Measurements from ENCODE around the gene SLC29A2. TPM values are rescaled to one million over a fixed set of nuclear protein-coding genes. Genes with fewer than 3 reads are reported as not detected.

SLC29A2 gene
- total and polyA plus RNA-seq, 2 of the 8 experiments (the other 6 are each of a cell fraction or from before 2014, with no cell fraction given) = 29.3 to 31.6 TPM

DNA sequence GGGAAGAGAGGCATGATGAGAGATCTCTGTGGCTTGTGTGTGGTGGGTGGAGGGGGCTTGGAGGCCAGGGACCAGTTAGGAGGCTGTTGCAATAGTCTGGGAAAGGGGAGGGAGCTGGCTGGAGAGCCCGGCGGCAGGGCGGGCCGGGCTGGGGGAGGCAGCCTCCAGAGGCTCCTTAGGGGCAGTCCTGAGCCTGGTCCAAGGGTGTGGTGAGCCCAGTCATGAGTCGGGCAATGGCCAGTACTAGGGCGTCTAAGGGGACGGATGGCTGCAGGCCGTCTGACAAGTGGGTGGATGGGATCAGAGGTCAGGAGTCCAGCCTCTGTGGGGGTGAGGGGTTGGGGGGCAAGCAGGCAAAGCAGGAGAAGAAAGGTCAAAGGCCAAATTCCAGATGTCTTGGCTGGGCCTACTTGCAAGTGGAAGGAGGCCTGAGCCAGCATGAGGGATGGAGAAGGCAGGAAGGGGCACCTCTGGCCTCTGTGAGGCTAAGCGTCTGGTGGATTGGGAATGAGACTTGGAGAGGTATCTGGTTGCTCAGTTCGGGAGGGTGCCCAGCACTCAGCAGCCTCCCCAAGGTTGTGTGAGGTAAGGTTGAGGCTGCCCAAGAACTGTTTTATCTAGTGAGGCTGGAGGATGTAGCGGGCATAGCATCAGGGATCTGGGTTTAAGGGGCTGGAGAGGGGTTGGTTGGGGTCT, 48.7 kb downstream of the SLC29A2 start (continued):
- TF ChIP-seq, protein P1, sequence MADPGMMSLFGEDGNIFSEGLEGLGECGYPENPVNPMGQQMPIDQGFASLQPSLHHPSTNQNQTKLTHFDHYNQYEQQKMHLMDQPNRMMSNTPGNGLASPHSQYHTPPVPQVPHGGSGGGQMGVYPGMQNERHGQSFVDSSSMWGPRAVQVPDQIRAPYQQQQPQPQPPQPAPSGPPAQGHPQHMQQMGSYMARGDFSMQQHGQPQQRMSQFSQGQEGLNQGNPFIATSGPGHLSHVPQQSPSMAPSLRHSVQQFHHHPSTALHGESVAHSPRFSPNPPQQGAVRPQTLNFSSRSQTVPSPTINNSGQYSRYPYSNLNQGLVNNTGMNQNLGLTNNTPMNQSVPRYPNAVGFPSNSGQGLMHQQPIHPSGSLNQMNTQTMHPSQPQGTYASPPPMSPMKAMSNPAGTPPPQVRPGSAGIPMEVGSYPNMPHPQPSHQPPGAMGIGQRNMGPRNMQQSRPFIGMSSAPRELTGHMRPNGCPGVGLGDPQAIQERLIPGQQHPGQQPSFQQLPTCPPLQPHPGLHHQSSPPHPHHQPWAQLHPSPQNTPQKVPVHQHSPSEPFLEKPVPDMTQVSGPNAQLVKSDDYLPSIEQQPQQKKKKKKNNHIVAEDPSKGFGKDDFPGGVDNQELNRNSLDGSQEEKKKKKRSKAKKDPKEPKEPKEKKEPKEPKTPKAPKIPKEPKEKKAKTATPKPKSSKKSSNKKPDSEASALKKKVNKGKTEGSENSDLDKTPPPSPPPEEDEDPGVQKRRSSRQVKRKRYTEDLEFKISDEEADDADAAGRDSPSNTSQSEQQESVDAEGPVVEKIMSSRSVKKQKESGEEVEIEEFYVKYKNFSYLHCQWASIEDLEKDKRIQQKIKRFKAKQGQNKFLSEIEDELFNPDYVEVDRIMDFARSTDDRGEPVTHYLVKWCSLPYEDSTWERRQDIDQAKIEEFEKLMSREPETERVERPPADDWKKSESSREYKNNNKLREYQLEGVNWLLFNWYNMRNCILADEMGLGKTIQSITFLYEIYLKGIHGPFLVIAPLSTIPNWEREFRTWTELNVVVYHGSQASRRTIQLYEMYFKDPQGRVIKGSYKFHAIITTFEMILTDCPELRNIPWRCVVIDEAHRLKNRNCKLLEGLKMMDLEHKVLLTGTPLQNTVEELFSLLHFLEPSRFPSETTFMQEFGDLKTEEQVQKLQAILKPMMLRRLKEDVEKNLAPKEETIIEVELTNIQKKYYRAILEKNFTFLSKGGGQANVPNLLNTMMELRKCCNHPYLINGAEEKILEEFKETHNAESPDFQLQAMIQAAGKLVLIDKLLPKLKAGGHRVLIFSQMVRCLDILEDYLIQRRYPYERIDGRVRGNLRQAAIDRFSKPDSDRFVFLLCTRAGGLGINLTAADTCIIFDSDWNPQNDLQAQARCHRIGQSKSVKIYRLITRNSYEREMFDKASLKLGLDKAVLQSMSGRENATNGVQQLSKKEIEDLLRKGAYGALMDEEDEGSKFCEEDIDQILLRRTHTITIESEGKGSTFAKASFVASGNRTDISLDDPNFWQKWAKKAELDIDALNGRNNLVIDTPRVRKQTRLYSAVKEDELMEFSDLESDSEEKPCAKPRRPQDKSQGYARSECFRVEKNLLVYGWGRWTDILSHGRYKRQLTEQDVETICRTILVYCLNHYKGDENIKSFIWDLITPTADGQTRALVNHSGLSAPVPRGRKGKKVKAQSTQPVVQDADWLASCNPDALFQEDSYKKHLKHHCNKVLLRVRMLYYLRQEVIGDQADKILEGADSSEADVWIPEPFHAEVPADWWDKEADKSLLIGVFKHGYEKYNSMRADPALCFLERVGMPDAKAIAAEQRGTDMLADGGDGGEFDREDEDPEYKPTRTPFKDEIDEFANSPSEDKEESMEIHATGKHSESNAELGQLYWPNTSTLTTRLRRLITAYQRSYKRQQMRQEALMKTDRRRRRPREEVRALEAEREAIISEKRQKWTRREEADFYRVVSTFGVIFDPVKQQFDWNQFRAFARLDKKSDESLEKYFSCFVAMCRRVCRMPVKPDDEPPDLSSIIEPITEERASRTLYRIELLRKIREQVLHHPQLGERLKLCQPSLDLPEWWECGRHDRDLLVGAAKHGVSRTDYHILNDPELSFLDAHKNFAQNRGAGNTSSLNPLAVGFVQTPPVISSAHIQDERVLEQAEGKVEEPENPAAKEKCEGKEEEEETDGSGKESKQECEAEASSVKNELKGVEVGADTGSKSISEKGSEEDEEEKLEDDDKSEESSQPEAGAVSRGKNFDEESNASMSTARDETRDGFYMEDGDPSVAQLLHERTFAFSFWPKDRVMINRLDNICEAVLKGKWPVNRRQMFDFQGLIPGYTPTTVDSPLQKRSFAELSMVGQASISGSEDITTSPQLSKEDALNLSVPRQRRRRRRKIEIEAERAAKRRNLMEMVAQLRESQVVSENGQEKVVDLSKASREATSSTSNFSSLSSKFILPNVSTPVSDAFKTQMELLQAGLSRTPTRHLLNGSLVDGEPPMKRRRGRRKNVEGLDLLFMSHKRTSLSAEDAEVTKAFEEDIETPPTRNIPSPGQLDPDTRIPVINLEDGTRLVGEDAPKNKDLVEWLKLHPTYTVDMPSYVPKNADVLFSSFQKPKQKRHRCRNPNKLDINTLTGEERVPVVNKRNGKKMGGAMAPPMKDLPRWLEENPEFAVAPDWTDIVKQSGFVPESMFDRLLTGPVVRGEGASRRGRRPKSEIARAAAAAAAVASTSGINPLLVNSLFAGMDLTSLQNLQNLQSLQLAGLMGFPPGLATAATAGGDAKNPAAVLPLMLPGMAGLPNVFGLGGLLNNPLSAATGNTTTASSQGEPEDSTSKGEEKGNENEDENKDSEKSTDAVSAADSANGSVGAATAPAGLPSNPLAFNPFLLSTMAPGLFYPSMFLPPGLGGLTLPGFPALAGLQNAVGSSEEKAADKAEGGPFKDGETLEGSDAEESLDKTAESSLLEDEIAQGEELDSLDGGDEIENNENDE (IDR thresholded peaks at IDR 0.05; ENCODE audit: insufficient replicate concordance, low read length) = no peak
- no peak for TF ChIP-seq TAF7 (optimal IDR thresholded peaks at IDR 0.05; ENCODE audit: borderline replicate concordance, low read depth, low read length)
- TF ChIP-seq POLR2AphosphoS5 (IDR thresholded peaks at IDR 0.05; ENCODE audit: low read depth, low read length) = no peak
